Stimulated activated CD4-positive, alpha-beta T cell treated with anti-CD3 and anti-CD28 coated beads, Interleukin-2, amount 100 ng/mL, for 48 hours (primary cell): Measurements from ENCODE around the gene SDCBP2.

Source experiments
- DNase-seq, 2 donors: peaks; one replicate each; pipeline ENCODE4 v3.0.0-alpha.2; 2020

SDCBP2 gene

DNA sequence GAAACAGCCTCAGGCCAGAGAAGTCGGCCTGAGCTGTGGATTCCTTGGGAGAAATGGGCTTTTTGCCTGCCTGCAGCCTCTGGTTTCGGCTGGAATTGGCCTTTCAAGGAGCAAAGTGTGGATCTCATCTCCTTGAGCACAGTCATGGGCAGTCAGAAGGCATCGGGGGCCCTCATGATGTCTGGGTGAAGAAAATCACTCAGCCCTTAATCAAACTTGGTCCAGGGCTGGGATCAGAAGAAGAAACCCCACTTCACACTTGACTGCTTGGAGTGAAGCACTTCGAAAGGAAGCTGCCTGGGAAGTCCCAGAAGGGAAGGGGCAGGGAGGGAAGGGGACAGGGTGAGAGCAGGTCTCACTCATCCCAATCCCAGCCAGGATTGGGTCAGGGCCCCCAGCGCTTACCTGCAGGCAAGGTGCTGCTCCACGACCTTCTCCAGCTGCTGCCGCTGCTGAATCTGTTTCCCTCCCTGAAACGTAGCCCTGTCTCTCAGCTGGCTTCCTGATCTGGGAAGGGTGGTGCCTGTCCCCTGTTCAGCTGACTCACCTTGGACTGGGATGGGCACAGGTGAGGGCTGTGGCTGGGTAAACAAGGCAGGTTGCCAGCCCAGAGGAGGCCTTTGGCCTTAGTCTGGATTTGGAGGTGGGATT, at the start of gene SDCBP2:
TSS of gene SDCBP2 (minus strand) at position 460 of the 651 bp plus-strand sequence. CDS start 8,723 bp downstream, outside the sequence.
- no peak for DNase-seq

DNA sequence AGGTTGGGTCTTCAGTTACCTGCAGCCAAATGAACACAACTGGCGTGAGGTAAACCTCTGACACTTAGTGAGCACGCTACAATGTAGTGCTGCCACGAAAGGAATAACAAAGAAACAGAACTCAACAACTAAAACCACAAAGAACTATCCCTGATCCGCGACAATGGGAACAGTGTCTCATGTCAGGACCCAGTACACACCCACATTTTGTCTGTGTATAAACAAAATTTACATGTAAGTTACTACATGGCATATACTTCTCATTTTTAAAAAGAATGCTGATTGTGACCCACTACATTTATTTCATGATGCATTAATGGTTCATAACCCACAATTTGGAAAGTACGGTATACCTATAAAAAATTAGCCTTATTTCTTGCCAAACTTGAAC, 49.8 kb upstream of the SDCBP2 start:
- no peak for DNase-seq

DNA sequence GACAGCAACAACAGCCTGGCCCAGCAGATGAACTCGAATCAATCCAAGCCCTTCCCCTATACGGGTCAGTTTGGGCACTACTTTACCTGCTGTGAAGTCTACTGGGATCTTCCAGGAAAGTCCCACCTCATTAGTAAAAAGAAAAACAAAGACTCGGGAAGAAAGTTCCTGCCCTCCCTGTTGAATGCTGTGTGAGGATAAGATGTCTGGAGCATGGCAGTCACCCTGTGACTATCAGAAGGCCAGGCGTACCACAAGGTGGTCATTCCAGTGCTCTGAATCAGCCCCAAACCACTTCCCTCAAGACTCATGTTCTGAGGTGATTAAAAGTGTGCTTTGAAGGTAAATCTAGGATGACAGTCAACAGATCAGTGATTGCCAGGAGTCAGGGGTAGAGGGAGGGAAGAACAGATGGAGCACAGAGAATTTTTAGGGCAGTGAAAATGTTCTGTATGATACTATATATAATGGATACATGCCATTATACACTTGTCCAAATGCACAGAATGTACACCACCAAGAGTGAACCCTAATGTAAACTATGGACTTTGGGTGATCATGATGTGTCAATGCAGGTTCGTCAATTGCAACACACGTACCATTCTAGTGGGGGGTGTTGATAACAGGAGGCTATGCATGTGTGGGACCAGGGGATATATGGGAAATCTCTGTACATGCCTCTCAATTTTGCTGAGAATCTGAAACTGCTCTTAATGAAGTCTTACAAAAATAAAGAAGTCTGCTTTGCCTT, 49.2 kb upstream of the SDCBP2 start:
- no peak for DNase-seq

DNA sequence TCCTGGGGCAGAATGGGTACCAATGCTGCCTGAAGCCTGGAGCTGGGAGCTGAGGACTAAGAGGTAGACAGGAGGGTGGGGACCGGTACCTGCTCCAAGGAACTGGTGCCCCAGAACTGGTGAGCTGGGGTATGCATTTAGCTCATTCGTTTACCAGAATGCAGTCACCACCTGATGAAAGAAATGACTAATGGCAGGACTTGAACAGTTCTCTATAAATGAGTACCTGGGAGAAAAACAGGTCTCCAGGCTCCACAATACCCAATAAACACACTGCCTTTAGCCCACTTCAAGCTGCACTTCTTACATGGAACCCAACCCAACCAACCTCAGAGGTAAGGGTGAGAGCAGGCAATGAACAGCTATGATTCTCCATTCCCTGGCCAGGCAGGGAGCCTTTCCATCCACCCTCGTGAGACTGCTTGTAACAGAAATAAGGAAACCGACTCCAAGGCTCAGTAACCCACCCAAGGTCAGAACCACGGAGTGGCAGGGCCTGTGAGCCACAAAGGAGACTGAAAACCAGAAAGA, 48.5 kb upstream of the SDCBP2 start:
- DNase-seq, result no peak

DNA sequence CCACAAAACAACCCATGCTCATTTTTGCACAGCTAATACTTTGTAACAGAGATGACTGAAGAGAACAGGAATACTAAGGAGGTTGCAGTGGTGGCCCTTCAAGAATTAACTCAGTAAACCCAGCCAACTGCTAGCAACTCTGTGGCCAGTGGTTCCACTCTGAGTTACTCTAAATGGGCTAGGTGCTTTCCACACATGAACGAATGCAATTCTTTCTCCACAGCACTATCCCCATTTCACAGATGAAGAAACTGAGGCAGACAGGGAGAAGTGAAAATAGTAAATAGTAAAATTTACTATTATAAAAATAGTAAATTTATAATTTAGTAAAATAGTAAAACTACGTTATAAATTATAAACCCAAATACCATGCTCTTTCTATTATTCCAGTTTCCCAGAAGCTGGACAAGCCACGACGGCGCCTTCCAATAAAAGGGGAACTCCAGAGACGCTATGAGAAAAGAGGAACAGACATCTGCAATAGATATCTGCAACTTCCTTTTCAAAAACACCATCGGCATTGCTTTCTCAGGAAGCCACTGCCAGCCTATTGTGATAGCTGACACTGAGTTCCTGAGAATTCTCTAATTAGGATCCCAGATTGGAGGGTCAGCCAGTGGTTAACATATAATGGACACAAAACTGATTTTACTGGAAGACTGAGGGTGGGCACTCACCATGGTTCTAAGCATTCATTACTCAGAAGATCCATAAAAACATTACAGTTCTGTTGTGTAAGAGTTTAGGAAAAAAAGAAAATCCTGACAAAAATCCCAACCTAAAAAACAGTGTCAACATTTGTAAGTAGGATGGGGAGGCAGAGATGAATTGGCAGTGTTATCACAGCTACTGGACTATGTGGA, 47.7 kb upstream of the SDCBP2 start:
- no peak for DNase-seq

DNA sequence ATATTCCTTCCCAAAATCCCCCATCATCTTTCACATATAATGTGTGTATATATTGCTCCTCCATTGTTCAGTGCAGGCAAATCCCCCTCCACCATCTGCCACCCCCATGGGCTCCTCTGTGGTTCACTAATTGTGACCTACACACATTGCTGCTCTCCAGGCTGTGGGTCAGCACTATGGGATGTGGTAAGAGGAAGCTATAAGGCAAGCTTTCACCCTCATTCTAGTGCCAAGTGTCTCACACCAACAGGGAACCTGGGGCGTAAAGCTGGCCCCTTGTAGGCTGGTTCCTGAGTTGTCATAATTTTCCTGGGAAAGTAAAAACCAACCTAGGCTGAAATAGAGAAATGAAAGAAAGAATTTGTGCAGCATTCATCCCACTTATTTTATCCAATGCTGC, 47.1 kb upstream of the SDCBP2 start:
- no peak for DNase-seq

DNA sequence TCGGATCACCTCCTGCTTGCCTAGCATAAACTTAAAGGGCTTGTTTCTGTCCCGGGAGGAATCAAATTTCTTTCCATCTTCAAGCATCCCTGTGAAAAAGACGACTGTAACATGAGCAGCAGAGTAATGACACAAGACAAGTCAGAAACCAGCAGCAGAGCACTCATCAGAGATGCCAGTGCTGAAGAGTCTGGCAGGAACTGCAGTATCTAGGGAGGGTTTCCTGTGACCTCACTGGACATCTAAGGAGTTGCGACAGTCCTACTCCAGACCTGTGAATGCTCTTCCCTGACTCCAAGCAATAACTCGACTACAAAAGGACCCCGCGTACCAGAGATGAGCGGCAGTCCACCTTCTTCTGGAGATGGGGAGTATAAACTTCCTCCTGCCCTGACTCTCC, 46.6 kb upstream of the SDCBP2 start:
- DNase-seq, result no peak

DNA sequence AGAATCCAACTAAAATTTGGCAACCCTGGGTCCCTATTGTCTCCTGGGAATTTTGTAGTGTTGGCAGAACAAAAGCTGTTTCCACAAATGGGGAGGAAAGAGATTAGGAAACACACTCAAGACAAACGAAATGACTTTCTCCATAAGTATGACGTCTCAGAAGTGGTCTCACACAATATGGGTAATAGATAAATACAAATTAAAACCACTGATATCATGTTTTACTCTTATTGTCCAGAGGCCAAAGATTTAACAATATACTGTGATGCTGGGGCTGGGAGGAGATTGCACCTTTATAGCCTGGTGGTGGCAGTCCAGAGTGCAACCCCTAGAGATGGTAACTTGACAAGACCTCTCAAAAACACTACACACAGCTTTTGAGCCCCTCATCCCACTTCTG, 45.3 kb upstream of the SDCBP2 start:
- no peak for DNase-seq

- DNase-seq, result no peak
Observed at GRCh38 chr20:1373614-1374013, 44.7 kb upstream of the SDCBP2 start.

GRCh38 chr20:1373036-1373435, 44.1 kb upstream of the SDCBP2 start:
- no peak for DNase-seq

DNA sequence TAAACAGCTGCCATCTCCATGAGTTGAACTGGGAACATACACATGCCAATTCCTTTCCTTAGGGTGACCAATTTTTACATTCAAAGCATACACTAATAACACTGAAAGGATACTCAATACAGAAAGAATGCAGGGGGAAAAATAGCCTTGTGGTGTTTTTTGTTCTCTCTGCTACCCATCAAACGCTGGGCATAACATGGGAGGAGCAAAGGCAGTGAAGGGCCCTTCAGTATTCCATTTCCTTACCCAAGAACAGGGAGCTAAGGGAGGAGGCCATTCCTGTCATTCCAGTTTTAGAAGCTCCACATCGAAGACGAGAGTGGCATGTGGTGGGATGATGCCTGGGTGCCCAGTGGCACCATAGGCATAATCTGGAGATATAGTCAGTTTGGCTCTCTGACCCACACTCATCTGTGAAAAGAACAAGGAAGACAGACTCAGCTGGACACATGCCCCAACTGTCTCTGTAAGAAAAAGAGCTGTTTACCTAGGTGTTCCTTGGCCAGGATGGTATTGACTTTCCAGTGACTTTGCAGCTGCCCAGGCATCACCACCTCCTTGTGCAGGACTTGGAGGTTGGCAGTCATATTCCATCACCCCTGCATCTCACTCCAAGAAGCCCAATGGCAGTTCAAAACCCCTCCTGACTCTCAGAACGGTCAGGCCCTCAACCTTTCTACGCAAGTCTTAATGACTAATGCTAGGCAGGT, 43.0 kb upstream of the SDCBP2 start:
- no peak for DNase-seq

- DNase-seq, result no peak
Observed at GRCh38 chr20:1371202-1371782, 42.4 kb upstream of the SDCBP2 start.

DNA sequence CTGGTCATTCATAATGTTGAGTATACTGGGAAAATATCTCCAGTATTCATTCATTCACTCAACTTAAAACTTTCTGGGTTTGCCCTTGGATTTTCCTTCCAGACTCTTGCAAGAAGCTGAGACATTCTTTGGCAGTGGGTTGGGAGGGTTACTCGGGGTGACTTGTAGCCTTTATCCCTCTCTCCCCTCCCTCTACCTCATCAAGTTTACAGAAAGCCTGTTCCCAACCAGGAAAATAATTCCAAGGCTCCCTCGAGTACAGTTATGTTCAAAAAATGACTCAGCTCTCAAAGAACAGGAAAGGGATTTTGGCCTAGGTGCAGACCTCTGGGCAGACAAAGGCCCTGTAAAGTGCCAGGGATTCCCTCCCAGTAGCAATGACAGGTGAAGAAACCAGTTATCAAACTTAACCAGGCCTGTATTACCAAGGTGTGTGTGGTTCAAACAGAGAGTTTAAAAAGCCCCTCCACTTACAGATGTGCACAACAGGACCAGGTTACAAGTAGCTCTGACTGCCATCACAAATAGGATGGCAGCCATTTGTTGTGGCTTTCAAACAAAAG, 41.7 kb upstream of the SDCBP2 start:
- DNase-seq, result no peak

DNA sequence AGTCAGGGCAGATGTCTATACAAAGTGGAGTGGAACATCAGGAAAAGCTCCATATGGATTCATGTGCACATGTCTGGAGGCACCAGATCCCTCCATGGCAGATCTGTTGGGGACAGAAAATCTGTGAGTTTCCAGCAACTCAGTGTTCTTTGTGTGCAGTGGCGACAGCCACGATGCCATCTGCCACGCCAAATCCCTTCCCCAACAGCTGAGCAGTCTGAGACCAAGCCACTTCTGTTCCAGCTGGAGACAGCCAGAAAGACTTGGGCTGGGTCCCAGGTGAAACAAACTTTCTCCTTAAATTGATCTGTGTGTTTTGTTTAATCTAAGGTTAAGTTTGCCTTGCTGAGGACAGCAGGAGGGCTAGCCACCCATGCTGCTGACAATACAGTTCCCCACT, 41.0 kb upstream of the SDCBP2 start:
- DNase-seq, result no peak

DNA sequence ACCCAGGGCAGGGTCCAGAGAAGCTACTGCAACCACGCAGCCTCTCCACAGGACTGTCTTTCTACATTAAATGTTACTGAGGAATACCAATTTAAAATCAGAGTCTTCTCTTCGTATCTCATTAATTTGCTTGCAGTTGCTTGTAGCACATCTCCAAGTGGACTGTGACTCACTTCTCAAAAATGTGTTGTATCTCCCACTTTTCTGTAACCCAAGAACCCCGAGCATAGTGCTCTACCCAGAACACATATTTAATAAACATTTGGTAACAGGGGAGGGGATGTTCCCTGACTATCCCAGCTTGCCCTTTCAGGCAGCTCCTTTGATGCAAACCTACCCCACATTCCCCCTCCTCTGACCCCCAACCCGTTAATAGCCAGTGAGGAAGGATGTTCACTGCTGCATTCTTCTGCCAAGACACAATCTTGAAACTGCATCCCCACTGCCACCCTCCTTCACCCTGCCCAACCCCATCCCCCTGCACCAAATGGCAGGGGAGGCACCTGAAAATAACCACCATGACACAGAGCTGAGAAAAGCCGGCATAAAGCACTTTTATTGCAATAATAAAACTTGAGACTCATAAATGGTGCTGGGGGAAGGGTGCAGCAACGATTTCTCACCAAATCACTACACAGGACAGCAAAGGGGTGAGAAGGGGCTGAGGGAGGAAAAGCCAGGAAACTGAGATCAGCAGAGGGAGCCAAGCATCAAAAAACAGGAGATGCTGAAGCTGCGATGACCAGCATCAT, 39.7 kb upstream of the SDCBP2 start:
- DNase-seq, result no peak

- no peak for DNase-seq
Observed at GRCh38 chr20:1367479-1367878, 38.5 kb upstream of the SDCBP2 start.

DNA sequence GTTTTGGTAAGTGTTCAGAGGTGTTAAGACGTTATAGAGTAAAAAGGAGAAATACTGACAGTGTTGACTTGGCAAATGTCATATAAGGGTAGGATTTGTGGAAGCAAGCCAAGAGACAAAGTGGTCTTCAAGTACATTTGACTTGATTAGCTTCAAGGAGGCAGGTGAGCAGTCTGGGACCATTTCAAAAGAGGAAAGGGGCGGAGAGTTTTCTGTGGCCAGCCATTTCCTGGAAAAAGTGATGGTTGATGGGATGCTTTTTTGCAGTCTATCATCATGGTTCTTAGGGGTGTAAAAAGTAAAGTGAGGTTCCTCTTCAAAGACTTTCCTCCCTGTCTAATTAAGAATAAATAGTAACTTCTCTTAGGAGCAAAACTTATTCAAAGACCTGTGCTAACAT, 35.2 kb upstream of the SDCBP2 start:
- DNase-seq, result no peak

- DNase-seq, result no peak
Observed at GRCh38 chr20:1363522-1363921, 34.6 kb upstream of the SDCBP2 start.

- no peak for DNase-seq
Observed at GRCh38 chr20:1362484-1362883, 33.5 kb upstream of the SDCBP2 start.

GRCh38 chr20:1360094-1360846, 31.3 kb upstream of the SDCBP2 start:
- no peak for DNase-seq
